H1 (cell line): Measurements from ENCODE around the gene SPAG8. TPM values are rescaled to one million over a fixed set of nuclear protein-coding genes. Genes with fewer than 3 reads are reported as not detected.

Experiments used
- CTCF ChIA-PET: fragments of 300-600 bp; sonication (Branson Sonifier 250); formaldehyde crosslinking; loops from one replicate; lab custom pipeline; 2021; ENCODE audit not compliant: partially characterized antibody; lab: Charles Lee
- POLR2A ChIA-PET: fragments of 300-600 bp; sonication (Branson Sonifier 250); formaldehyde crosslinking; loops from one replicate; lab custom pipeline; 2021; ENCODE audit warnings: inconsistent platforms; ENCODE audit not compliant: partially characterized antibody; lab: Charles Lee
- DNase-seq, 2 experiments: peaks; one replicate each; pipeline versions ENCODE4 v3.0.0 to v3.0.0-alpha.2; 2010 to 2022; ENCODE audit warnings: low spot score in 2 of 2, low read depth in 1 of 2, mixed read lengths in 1 of 2
- FAIRE-seq: peaks from 2 replicates; lab custom pipeline; 2011; peaks lifted over from hg19 to GRCh38; lab: Jason Lieb, UNC
- H2AFZ ChIP-seq: 2 replicates; pipeline ENCODE4 v1.8.1; 2012; ENCODE audit warnings: low read length, inconsistent platforms
- H2AK5ac ChIP-seq: 2 replicates; pipeline ENCODE4 v1.6.1; 2013; ENCODE audit warnings: low read depth, low read length
- H2BK120ac ChIP-seq: replicated peaks from 2 replicates; pipeline ENCODE3; 2013; ENCODE audit warnings: low read depth, low read length, inconsistent platforms
- H2BK12ac ChIP-seq: 2 replicates; pipeline ENCODE4 v1.6.1; 2013; ENCODE audit warnings: low read depth, low read length
- H2BK15ac ChIP-seq: 2 replicates; pipeline ENCODE4 v1.6.1; 2013; ENCODE audit warnings: low read length
- H2BK20ac ChIP-seq: 2 replicates; pipeline ENCODE4 v1.6.1; 2013; ENCODE audit warnings: low read length
- H2BK5ac ChIP-seq: 2 replicates; pipeline ENCODE4 v1.6.1; 2013; ENCODE audit warnings: low read depth, low read length
- H3K14ac ChIP-seq: 2 replicates; pipeline ENCODE4 v1.6.1; 2013; ENCODE audit warnings: inconsistent platforms; ENCODE audit not compliant: insufficient read length
- H3K18ac ChIP-seq: 2 replicates; pipeline ENCODE4 v1.6.1; 2013; ENCODE audit warnings: low read length; ENCODE audit errors: extremely low read depth
- H3K23ac ChIP-seq: 2 replicates; pipeline ENCODE4 v1.6.1; 2013; ENCODE audit warnings: inconsistent platforms; ENCODE audit not compliant: insufficient read length
- H3K23me2 ChIP-seq: 2 replicates; pipeline ENCODE4 v1.6.1; 2013; ENCODE audit warnings: low read depth, low read length
- H3K27ac ChIP-seq: 2 replicates; pipeline ENCODE4 v1.6.1; 2011; ENCODE audit warnings: low read depth, low read length, inconsistent platforms
- H3K27me3 ChIP-seq, 4 experiments: replicated peaks in 1 of 4; 1 replicate in 1 of 4; 2 replicates in 3 of 4; pipeline versions ENCODE4 v1.6.1 to v1.8.1; 2011 to 2013; ENCODE audit warnings: low read length in 3 of 4, mild to moderate bottlenecking in 3 of 4, inconsistent platforms in 2 of 4, mixed read lengths in 2 of 4, moderate library complexity in 1 of 4; ENCODE audit not compliant: control insufficient read depth in 3 of 4, insufficient read depth in 3 of 4; ENCODE audit errors: extremely low read depth in 1 of 4
- H3K36me3 ChIP-seq, 4 experiments: 2 replicates each; pipeline versions ENCODE4 v1.6.1 to v1.8.1; 2011 to 2013; ENCODE audit warnings: mild to moderate bottlenecking in 4 of 4, low read length in 3 of 4, moderate library complexity in 2 of 4, control low read depth in 1 of 4, inconsistent platforms in 1 of 4; ENCODE audit not compliant: insufficient read depth in 4 of 4, control insufficient read depth in 2 of 4
- H3K4ac ChIP-seq: replicated peaks from 2 replicates; pipeline ENCODE3; 2013; ENCODE audit warnings: low read length, low read depth, mixed read lengths, inconsistent platforms; ENCODE audit not compliant: insufficient read length
- H3K4me1 ChIP-seq, 4 experiments: replicated peaks in 1 of 4; 1 replicate in 1 of 4; 2 replicates in 3 of 4; pipeline versions ENCODE4 v1.6.1 to v1.8.1; 2011 to 2013; ENCODE audit warnings: low read length in 3 of 4, inconsistent platforms in 2 of 4, mixed read lengths in 1 of 4; ENCODE audit not compliant: insufficient read depth in 4 of 4, control insufficient read depth in 3 of 4
- H3K4me2 ChIP-seq, 2 experiments: 2 replicates each; pipeline versions ENCODE4 v1.6.1 to v1.8.1; 2011 to 2013; ENCODE audit warnings: low read depth in 2 of 2, low read length in 2 of 2, control low read depth in 1 of 2, inconsistent platforms in 1 of 2, mild to moderate bottlenecking in 1 of 2; ENCODE audit not compliant: insufficient read depth in 1 of 2
- H3K4me3 ChIP-seq, 4 experiments: fragments of 200-600, 300-600 bp in 1 of 4; sonication (generic), shearing (Covaris generic), sonication (Bioruptor Twin) in 1 of 4; 2 replicates each; pipeline versions ENCODE4 v1.5.1 to v1.8.1; 2011 to 2016; ENCODE audit warnings: low read length in 4 of 4, low read depth in 3 of 4, control low read depth in 2 of 4, inconsistent platforms in 2 of 4, mild to moderate bottlenecking in 2 of 4, mixed read lengths in 1 of 4, moderate library complexity in 1 of 4; ENCODE audit not compliant: insufficient read depth in 2 of 4; ENCODE audit errors: extremely low read depth in 1 of 4
- H3K56ac ChIP-seq: replicated peaks from 2 replicates; pipeline ENCODE3; 2013; ENCODE audit warnings: low read depth, mild to moderate bottlenecking, mixed read lengths, low read length, inconsistent platforms; ENCODE audit not compliant: insufficient read length
- H3K79me1 ChIP-seq: 2 replicates; pipeline ENCODE4 v1.6.1; 2013; ENCODE audit warnings: low read depth, low read length, control low read depth
- H3K79me2 ChIP-seq, 2 experiments: 2 replicates each; pipeline versions ENCODE4 v1.6.1 to v1.8.1; 2012 to 2013; ENCODE audit warnings: low read length in 2 of 2, mild to moderate bottlenecking in 2 of 2, inconsistent platforms in 1 of 2; ENCODE audit not compliant: insufficient read depth in 2 of 2, control insufficient read depth in 1 of 2
- H3K9ac ChIP-seq, 4 experiments: replicated peaks in 1 of 4; 1 replicate in 1 of 4; 2 replicates in 3 of 4; pipeline versions ENCODE4 v1.6.1 to v1.8.1; 2011 to 2013; ENCODE audit warnings: low read depth in 3 of 4, low read length in 3 of 4, control low read depth in 2 of 4, mild to moderate bottlenecking in 2 of 4, moderate library complexity in 2 of 4, inconsistent platforms in 1 of 4; ENCODE audit errors: extremely low read depth in 1 of 4
- H3K9me3 ChIP-seq, 2 experiments: 2 replicates each; pipeline versions ENCODE4 v1.6.1 to v1.8.1; 2012 to 2013; ENCODE audit warnings: mild to moderate bottlenecking in 2 of 2, moderate library complexity in 2 of 2, control low read depth in 1 of 2, inconsistent platforms in 1 of 2, low read depth in 1 of 2, low read length in 1 of 2, mixed read lengths in 1 of 2; ENCODE audit not compliant: insufficient read depth in 2 of 2
- H4K20me1 ChIP-seq, 2 experiments: replicated peaks in 1 of 2; 2 replicates each; pipeline versions ENCODE3 to v1.8.1; 2011 to 2013; ENCODE audit warnings: inconsistent platforms in 2 of 2, low read length in 2 of 2, mild to moderate bottlenecking in 1 of 2; ENCODE audit not compliant: insufficient read depth in 2 of 2, control insufficient read depth in 1 of 2
- H4K5ac ChIP-seq: 2 replicates; pipeline ENCODE4 v1.6.1; 2013; ENCODE audit warnings: low read length, low read depth, mixed read lengths, inconsistent platforms; ENCODE audit not compliant: insufficient read length
- H4K8ac ChIP-seq: 2 replicates; pipeline ENCODE4 v1.8.0; 2013; ENCODE audit warnings: mild to moderate bottlenecking, moderate library complexity, low read length, inconsistent platforms; ENCODE audit not compliant: insufficient read depth; ENCODE audit errors: extremely low read depth
- H4K91ac ChIP-seq: replicated peaks from 2 replicates; pipeline ENCODE3; 2013; ENCODE audit warnings: low read length, mixed read lengths, inconsistent platforms; ENCODE audit not compliant: insufficient read length
- CBX5 ChIP-seq: fragments of 300-800, 300-1000 bp; sonication (generic); IDR thresholded peaks from 2 replicates; pipeline ENCODE4 v1.7.1; 2016; ENCODE audit warnings: antibody characterized with exemption, low read length, low read depth
- CREB1 ChIP-seq: IDR thresholded peaks from 2 replicates; pipeline ENCODE4 v1.6.1; 2012; ENCODE audit warnings: inconsistent platforms
- EP300 ChIP-seq, 2 experiments: IDR thresholded peaks; 1 replicate in 1 of 2; 2 replicates in 1 of 2; pipeline ENCODE4 v1.6.1; 2011 to 2012; ENCODE audit warnings: low read depth in 2 of 2, low read length in 2 of 2, mild to moderate bottlenecking in 2 of 2, borderline replicate concordance in 1 of 2, inconsistent platforms in 1 of 2, moderate library complexity in 1 of 2
- GABPA ChIP-seq: IDR thresholded peaks from 2 replicates; pipeline ENCODE4 v1.6.1; 2011; ENCODE audit warnings: mild to moderate bottlenecking, low read length, moderate library complexity, borderline replicate concordance; ENCODE audit not compliant: insufficient read depth
- HDAC6 ChIP-seq: IDR thresholded peaks from one replicate; pipeline ENCODE4 v1.7.1; 2012; ENCODE audit warnings: low read depth, mild to moderate bottlenecking, inconsistent platforms, low read length, moderate library complexity
- KDM1A ChIP-seq: fragments of 200-600, 300-600 bp; sonication (generic); IDR thresholded peaks from 2 replicates; pipeline ENCODE4 v1.7.1; 2016; ENCODE audit warnings: mild to moderate bottlenecking, low read length, borderline replicate concordance
- RBBP5 ChIP-seq: IDR thresholded peaks from 2 replicates; pipeline ENCODE4 v1.7.1; 2012; ENCODE audit warnings: low read depth, mild to moderate bottlenecking, inconsistent platforms, low read length, moderate library complexity, borderline replicate concordance
- RFX5 ChIP-seq: IDR thresholded peaks from 2 replicates; pipeline ENCODE4 v1.6.1; 2011; ENCODE audit warnings: low read depth, low read length, improper control_type of control experiment, borderline replicate concordance
- TAF1 ChIP-seq: IDR thresholded peaks from 2 replicates; pipeline ENCODE4 v1.6.1; 2011; ENCODE audit warnings: mild to moderate bottlenecking, low read depth, low read length
- TEAD4 ChIP-seq: IDR thresholded peaks from 2 replicates; pipeline ENCODE4 v1.6.1; 2012; ENCODE audit warnings: low read depth, low read length, inconsistent platforms, mixed read lengths
- WGBS, 2 experiments: shearing (Covaris generic) in 1 of 2; methylation state at CpG; one replicate each; pipeline versions ENCODE4 v1.1.6 to v1.1.7; 2013 to 2015; ENCODE audit warnings: low lambda C conversion rate in 2 of 2, mixed read lengths in 2 of 2, inconsistent platforms in 1 of 2, low coverage in 1 of 2, missing lambda C conversion rate in 1 of 2; ENCODE audit not compliant: insufficient replicate concordance in 2 of 2, insufficient coverage in 1 of 2, insufficient read length in 1 of 2; ENCODE audit errors: extremely low coverage in 1 of 2, missing lambda C conversion rate in 1 of 2; 5-methylcytosine and 5-hydroxymethylcytosine counted together
- polyA plus RNA-seq, 7 experiments: library from polyadenylated mRNA; depleted of rRNA in 3 of 7; stranded (reverse) in 5 of 7; unstranded in 2 of 7; fragments of >200 nt in 5 of 7; fragments of 200-250 nt in 2 of 7; gene quantifications; 1 replicate in 5 of 7; 2 replicates in 1 of 7; 4 replicates in 1 of 7; pipeline versions ENCODE4 v1.2.1 to v1.2.3, GENCODE V29; 2011 to 2013; ENCODE audit warnings: missing spikeins in 2 of 7, mixed read lengths in 2 of 7
- total RNA-seq: library from RNA; stranded (reverse); fragmentation: NEBNext Ultra II Directional; extraction: Animal tissue kit (Norgen Biotek cat#: 25700); gene quantifications from 2 replicates; pipeline ENCODE4 v1.2.1, GENCODE V29; 2021
- TF ChIP-seq, protein P1 (sequence below): IDR thresholded peaks from 2 replicates; pipeline ENCODE4 v1.6.1; 2012; ENCODE audit warnings: low read length, inconsistent platforms
- TF ChIP-seq, protein P2 (sequence below): IDR thresholded peaks from 2 replicates; pipeline ENCODE4 v1.6.1; 2012; ENCODE audit warnings: inconsistent platforms

SPAG8 gene
- total and polyA plus RNA-seq, 2 of the 8 experiments (the other 6 are each of a cell fraction or from before 2014, with no cell fraction given): 0.37 to 0.44 TPM

DNA sequence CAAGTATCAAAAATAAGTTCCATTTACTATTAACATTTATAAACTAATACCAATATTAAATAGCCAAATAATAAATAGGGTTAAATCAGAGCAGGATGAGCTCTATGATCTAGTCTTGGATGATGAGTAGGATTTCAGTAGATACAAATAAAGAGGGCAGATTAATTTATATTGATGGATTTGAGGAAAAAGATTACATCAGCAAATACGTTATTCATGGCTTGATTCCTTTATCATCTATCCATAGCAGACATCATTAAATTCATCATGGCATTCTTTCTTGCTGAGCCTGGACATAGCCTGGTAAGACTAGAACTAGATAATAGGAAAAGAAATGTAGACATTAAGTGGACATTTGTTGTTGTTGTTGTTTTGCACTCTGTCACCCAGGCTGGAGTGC lies 44.6 kb downstream of the SPAG8 start:
- Histone ChIP-seq H3K18ac (no peak overlapping the region), H2AK5ac (no peak overlapping the region), H4K8ac (no peak overlapping the region), H3K9me3 (no peaks in the 10 kb centered on the region), H2BK20ac (no peak overlapping the region), H3K79me2 (no peaks in the 10 kb centered on the region), H3K27ac (no peak overlapping the region), H4K5ac (no peak overlapping the region), H2BK12ac (no peak overlapping the region), H2BK120ac (no peak overlapping the region), H3K36me3 (no peaks in the 10 kb centered on the region), H3K4me1 (no peaks in the 10 kb centered on the region), H2BK5ac (no peak overlapping the region), H3K23ac (no peak overlapping the region), H2AFZ (no peak overlapping the region), H3K79me1 (no peaks in the 10 kb centered on the region), H3K4me2 (no peak overlapping the region), H3K9ac (no peak overlapping the region), H3K14ac (no peak overlapping the region), H4K91ac (no peak overlapping the region), H3K27me3 (no peaks in the 10 kb centered on the region), H4K20me1 (no peaks in the 10 kb centered on the region), H3K4ac (no peak overlapping the region), H2BK15ac (no peak overlapping the region), H3K4me3 (no peak overlapping the region), H3K56ac (no peak overlapping the region), H3K23me2 (no peaks in the 10 kb centered on the region)
- POLR2A ChIA-PET: interaction anchor here (1.2 to 1.4 kb wide), 3 partner anchors 15 to 25 kb away, joined by 3 to 5 read pairs (median 4); no protein-coding TSS in a partner anchor
- DNase-seq (no peak), FAIRE-seq (no peak)
- WGBS, 2 experiments: 85% methylated on average over 1 of the region's 1 CpG; no CpG with 5 or more reads in 1 of the 2 experiments
- CTCF ChIA-PET: interaction anchor here (0.6 to 1.4 kb wide), 4 partner anchors 23 to 164 kb away, joined by 3 to 5 read pairs (median 3); no protein-coding TSS in a partner anchor
- TF ChIP-seq RFX5 (no peak), GABPA (no peak), HDAC6 (no peak), TEAD4 (no peak), RBBP5 (no peak), KDM1A (no peak), CREB1 (no peak), TAF1 (no peak), CBX5 (no peak), EP300 (IDR thresholded peaks at IDR 0.05; ENCODE audit: borderline replicate concordance in 1 of 2, low read depth in 2 of 2, low read length in 2 of 2) (no peak)
- TF ChIP-seq, protein P1, sequence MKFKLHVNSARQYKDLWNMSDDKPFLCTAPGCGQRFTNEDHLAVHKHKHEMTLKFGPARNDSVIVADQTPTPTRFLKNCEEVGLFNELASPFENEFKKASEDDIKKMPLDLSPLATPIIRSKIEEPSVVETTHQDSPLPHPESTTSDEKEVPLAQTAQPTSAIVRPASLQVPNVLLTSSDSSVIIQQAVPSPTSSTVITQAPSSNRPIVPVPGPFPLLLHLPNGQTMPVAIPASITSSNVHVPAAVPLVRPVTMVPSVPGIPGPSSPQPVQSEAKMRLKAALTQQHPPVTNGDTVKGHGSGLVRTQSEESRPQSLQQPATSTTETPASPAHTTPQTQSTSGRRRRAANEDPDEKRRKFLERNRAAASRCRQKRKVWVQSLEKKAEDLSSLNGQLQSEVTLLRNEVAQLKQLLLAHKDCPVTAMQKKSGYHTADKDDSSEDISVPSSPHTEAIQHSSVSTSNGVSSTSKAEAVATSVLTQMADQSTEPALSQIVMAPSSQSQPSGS: no peak
- TF ChIP-seq, protein P2, sequence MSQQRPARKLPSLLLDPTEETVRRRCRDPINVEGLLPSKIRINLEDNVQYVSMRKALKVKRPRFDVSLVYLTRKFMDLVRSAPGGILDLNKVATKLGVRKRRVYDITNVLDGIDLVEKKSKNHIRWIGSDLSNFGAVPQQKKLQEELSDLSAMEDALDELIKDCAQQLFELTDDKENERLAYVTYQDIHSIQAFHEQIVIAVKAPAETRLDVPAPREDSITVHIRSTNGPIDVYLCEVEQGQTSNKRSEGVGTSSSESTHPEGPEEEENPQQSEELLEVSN: no peak
